IPS-18a (cell line): ENCODE data around the gene DYSF.

Experiments used
- H3K27ac ChIP-seq: one replicate; pipeline ENCODE4 v1.5.1; 2013; ENCODE audit warnings: low read length
- H3K27me3 ChIP-seq: one replicate; pipeline ENCODE4 v1.6.1; 2013; ENCODE audit warnings: mild to moderate bottlenecking, low read length; ENCODE audit not compliant: control insufficient read depth, insufficient read depth
- H3K36me3 ChIP-seq: one replicate; pipeline ENCODE4 v1.6.1; 2013; ENCODE audit warnings: low read depth, low read length; ENCODE audit not compliant: control insufficient read depth
- H3K4me1 ChIP-seq: one replicate; pipeline ENCODE4 v1.6.1; 2013; ENCODE audit warnings: low read depth, low read length; ENCODE audit not compliant: control insufficient read depth
- H3K4me3 ChIP-seq: one replicate; pipeline ENCODE4 v1.5.1; 2013; ENCODE audit warnings: low read length
- H3K9ac ChIP-seq: one replicate; pipeline ENCODE4 v1.6.1; 2013; ENCODE audit warnings: mild to moderate bottlenecking, low read length, moderate library complexity
- H3K9me3 ChIP-seq: one replicate; pipeline ENCODE4 v1.6.1; 2013; ENCODE audit warnings: low read depth, low read length; ENCODE audit not compliant: control insufficient read depth

DYSF gene

GRCh38 chr2:71681626-71682025 is 228.3 kb downstream of the DYSF start:
- no peaks in the 10 kb centered on the region for H3K4me1 ChIP-seq
- H3K36me3 ChIP-seq: no peaks in the 10 kb centered on the region
- H3K9me3 ChIP-seq: no peaks in the 10 kb centered on the region
- no peak overlapping the region for H3K4me3 ChIP-seq
- H3K27ac ChIP-seq: no peak overlapping the region
- no peaks in the 10 kb centered on the region for H3K27me3 ChIP-seq
- no peak overlapping the region for H3K9ac ChIP-seq

GRCh38 chr2:71682341-71682740 is 229.0 kb downstream of the DYSF start:
- H3K27me3 ChIP-seq: no peaks in the 10 kb centered on the region
- H3K36me3 ChIP-seq: no peaks in the 10 kb centered on the region
- H3K4me1 ChIP-seq: no peaks in the 10 kb centered on the region
- no peak overlapping the region for H3K27ac ChIP-seq
- no peak overlapping the region for H3K9ac ChIP-seq
- no peaks in the 10 kb centered on the region for H3K9me3 ChIP-seq
- H3K4me3 ChIP-seq: no peak overlapping the region

GRCh38 chr2:71683070-71683469 is 229.7 kb downstream of the DYSF start:
- Histone ChIP-seq H3K9ac (no peak overlapping the region), H3K4me1 (no peaks in the 10 kb centered on the region), H3K36me3 (no peaks in the 10 kb centered on the region), H3K27me3 (no peaks in the 10 kb centered on the region), H3K9me3 (no peaks in the 10 kb centered on the region), H3K27ac (no peak overlapping the region), H3K4me3 (no peak overlapping the region)

- Histone ChIP-seq H3K36me3 (no peaks in the 10 kb centered on the region), H3K27me3 (no peaks in the 10 kb centered on the region), H3K27ac (no peak overlapping the region), H3K9me3 (no peaks in the 10 kb centered on the region), H3K9ac (no peak overlapping the region), H3K4me3 (no peak overlapping the region), H3K4me1 (no peaks in the 10 kb centered on the region)
These were observed 230.3 kb downstream of the DYSF start for GRCh38 chr2:71683666-71684065.

GRCh38 chr2:71684226-71685072 is 231.1 kb downstream of the DYSF start:
- no peaks in the 10 kb centered on the region for H3K9me3 ChIP-seq
- H3K36me3 ChIP-seq: no peaks in the 10 kb centered on the region
- no peak overlapping the region for H3K9ac ChIP-seq
- H3K27me3 ChIP-seq: no peaks in the 10 kb centered on the region
- H3K27ac ChIP-seq: no peak overlapping the region
- H3K4me1 ChIP-seq: no peaks in the 10 kb centered on the region
- no peak overlapping the region for H3K4me3 ChIP-seq

- Histone ChIP-seq H3K36me3 (no peaks in the 10 kb centered on the region), H3K9me3 (no peaks in the 10 kb centered on the region), H3K27me3 (no peaks in the 10 kb centered on the region), H3K27ac (no peak overlapping the region), H3K4me3 (no peak overlapping the region), H3K4me1 (no peaks in the 10 kb centered on the region), H3K9ac (no peak overlapping the region)
These were observed 231.9 kb downstream of the DYSF start for GRCh38 chr2:71685073-71685848.

GRCh38 chr2:71685941-71686611 is 232.7 kb downstream of the DYSF start:
- Histone ChIP-seq H3K27me3 (no peaks in the 10 kb centered on the region), H3K4me1 (peaks cover under 1% of the 10 kb centered on the region)

GRCh38 chr2:71686781-71687180 is 233.4 kb downstream of the DYSF start:
- no peaks in the 10 kb centered on the region for H3K27me3 ChIP-seq
- no peak overlapping the region for H3K9ac ChIP-seq
- no peaks in the 10 kb centered on the region for H3K9me3 ChIP-seq
- H3K36me3 ChIP-seq: no peaks in the 10 kb centered on the region
- H3K4me3 ChIP-seq: no peak overlapping the region
- peaks cover 4% of the 10 kb centered on the region for H3K4me1 ChIP-seq
- H3K27ac ChIP-seq: no peak overlapping the region

More at GRCh38 chr2:71685941-71686611, 232.7 kb downstream of the DYSF start:
- Histone ChIP-seq H3K9ac (no peak overlapping the region), H3K36me3 (no peaks in the 10 kb centered on the region), H3K9me3 (no peaks in the 10 kb centered on the region), H3K27ac (no peak overlapping the region), H3K4me3 (no peak overlapping the region)

GRCh38 chr2:71687412-71687811 is 234.1 kb downstream of the DYSF start:
- Histone ChIP-seq H3K4me1 (peaks cover 9% of the 10 kb centered on the region), H3K27ac (no peak overlapping the region), H3K36me3 (no peaks in the 10 kb centered on the region), H3K9me3 (no peaks in the 10 kb centered on the region), H3K9ac (no peak overlapping the region), H3K4me3 (no peak overlapping the region), H3K27me3 (no peaks in the 10 kb centered on the region)

GRCh38 chr2:71688530-71688929 is 235.2 kb downstream of the DYSF start:
- Histone ChIP-seq H3K4me1 (peaks cover 9% of the 10 kb centered on the region), H3K27ac (no peak overlapping the region), H3K4me3 (no peak overlapping the region), H3K9me3 (no peaks in the 10 kb centered on the region), H3K36me3 (no peaks in the 10 kb centered on the region), H3K9ac (no peak overlapping the region), H3K27me3 (no peaks in the 10 kb centered on the region)

GRCh38 chr2:71689393-71689792 is 236.0 kb downstream of the DYSF start:
- H3K4me1 ChIP-seq: peaks cover 16% of the 10 kb centered on the region

More at GRCh38 chr2:71689393-71689792, 236.0 kb downstream of the DYSF start:
- no peaks in the 10 kb centered on the region for H3K27me3 ChIP-seq
- no peak overlapping the region for H3K9ac ChIP-seq
- H3K4me3 ChIP-seq: no peak overlapping the region
- H3K9me3 ChIP-seq: no peaks in the 10 kb centered on the region
- H3K27ac ChIP-seq: no peak overlapping the region
- H3K36me3 ChIP-seq: no peaks in the 10 kb centered on the region
